CD14-positive monocyte (primary cell): ENCODE data around the gene CCDC78. TPM values are rescaled to one million over a fixed set of nuclear protein-coding genes. Genes with fewer than 3 reads are reported as not detected.
A peak's percentile ranks its signal among the peaks of the same experiment; 100 is the strongest.

Experiments
- DNase-seq, 3 donors: peaks; one replicate each; pipeline ENCODE4 v3.0.0-alpha.2; 2011 to 2022
- H2AFZ ChIP-seq: 2 replicates; pipeline ENCODE4 v1.6.0; 2012; ENCODE audit warnings: mild to moderate bottlenecking, low read depth, low read length, inconsistent platforms; ENCODE audit not compliant: insufficient read depth, poor library complexity, severe bottlenecking
- H3K27ac ChIP-seq, 2 donors: 1 replicate in 1 of 2; 2 replicates in 1 of 2; pipeline ENCODE4 v1.5.1; 2012 to 2013; ENCODE audit warnings: low read length in 2 of 2, control low read depth in 1 of 2, inconsistent platforms in 1 of 2, low read depth in 1 of 2, mild to moderate bottlenecking in 1 of 2
- H3K27me3 ChIP-seq, 2 donors: one replicate each; pipeline versions ENCODE4 v1.6.0 to v1.6.1; 2011 to 2013; ENCODE audit warnings: low read length in 2 of 2; ENCODE audit not compliant: control insufficient read depth in 2 of 2, insufficient read depth in 2 of 2
- H3K36me3 ChIP-seq, 2 donors: replicated peaks in 1 of 2; 1 replicate in 1 of 2; 2 replicates in 1 of 2; pipeline versions ENCODE4 v1.5.1 to v1.6.1; 2012 to 2013; ENCODE audit warnings: low read length in 2 of 2, control low read depth in 1 of 2, inconsistent platforms in 1 of 2, mild to moderate bottlenecking in 1 of 2; ENCODE audit not compliant: insufficient read depth in 2 of 2, control insufficient read depth in 1 of 2
- H3K4me1 ChIP-seq, 2 donors: 1 replicate in 1 of 2; 2 replicates in 1 of 2; pipeline versions ENCODE4 v1.5.1 to v1.6.1; 2012 to 2013; ENCODE audit warnings: low read length in 2 of 2, control low read depth in 1 of 2, inconsistent platforms in 1 of 2, mild to moderate bottlenecking in 1 of 2, moderate library complexity in 1 of 2; ENCODE audit not compliant: insufficient read depth in 2 of 2, control insufficient read depth in 1 of 2
- H3K4me2 ChIP-seq: replicated peaks from 2 replicates; pipeline ENCODE3; 2012; ENCODE audit warnings: low read length, moderate library complexity, mild to moderate bottlenecking; ENCODE audit not compliant: poor library complexity, severe bottlenecking; ENCODE audit errors: extremely low read depth
- H3K4me3 ChIP-seq, 3 experiments: fragments of 200-600 bp in 1 of 3; sonication (generic) in 1 of 3; replicated peaks in 1 of 3; 1 replicate in 2 of 3; 2 replicates in 1 of 3; pipeline ENCODE4 v1.5.1; 2011 to 2013; ENCODE audit warnings: low read length in 3 of 3, mild to moderate bottlenecking in 3 of 3, control low read depth in 2 of 3, low read depth in 2 of 3, inconsistent platforms in 1 of 3, moderate library complexity in 1 of 3
- H3K79me2 ChIP-seq: 2 replicates; pipeline ENCODE4 v1.6.0; 2012; ENCODE audit warnings: mild to moderate bottlenecking, control low read depth, inconsistent platforms, low read length, moderate library complexity; ENCODE audit not compliant: insufficient read depth
- H3K9ac ChIP-seq: 2 replicates; pipeline ENCODE4 v1.6.0; 2017; ENCODE audit warnings: low read length, mild to moderate bottlenecking; ENCODE audit not compliant: insufficient read depth, poor library complexity, severe bottlenecking
- H3K9me3 ChIP-seq, 2 donors: replicated peaks in 1 of 2; 1 replicate in 1 of 2; 2 replicates in 1 of 2; pipeline versions ENCODE4 v1.5.1 to v1.6.1; 2012 to 2013; ENCODE audit warnings: low read length in 2 of 2, control low read depth in 1 of 2; ENCODE audit not compliant: control insufficient read depth in 1 of 2, insufficient read depth in 1 of 2
- H4K20me1 ChIP-seq: 2 replicates; pipeline ENCODE4 v1.6.0; 2012; ENCODE audit warnings: mild to moderate bottlenecking, low read length, control low read depth, moderate library complexity; ENCODE audit not compliant: insufficient read depth
- H3K27ac Mint-ChIP-seq, 7 donors: one replicate each; pipeline ENCODE4 v1.8.0; 2020; ENCODE audit warnings: mild to moderate bottlenecking in 7 of 7, mixed read lengths in 7 of 7, moderate library complexity in 6 of 7, inconsistent platforms in 2 of 7
- H3K27me3 Mint-ChIP-seq, 3 donors: one replicate each; pipeline ENCODE4 v1.8.0; 2021 to 2022; ENCODE audit warnings: low read depth in 3 of 3, mild to moderate bottlenecking in 3 of 3, mixed read lengths in 3 of 3, moderate library complexity in 3 of 3, inconsistent platforms in 1 of 3
- H3K36me3 Mint-ChIP-seq, 2 donors: one replicate each; pipeline ENCODE4 v1.8.0; 2020; ENCODE audit warnings: mixed read lengths in 2 of 2, inconsistent platforms in 1 of 2, mild to moderate bottlenecking in 1 of 2
- H3K4me1 Mint-ChIP-seq: one replicate; pipeline ENCODE4 v1.8.0; 2020; ENCODE audit warnings: mild to moderate bottlenecking, mixed read lengths
- H3K4me3 Mint-ChIP-seq, 2 donors: one replicate each; pipeline ENCODE4 v1.8.0; 2020; ENCODE audit warnings: mild to moderate bottlenecking in 2 of 2, mixed read lengths in 2 of 2, moderate library complexity in 1 of 2
- H3K9me3 Mint-ChIP-seq, 7 donors: one replicate each; pipeline ENCODE4 v1.8.0; 2020 to 2022; ENCODE audit warnings: mixed read lengths in 7 of 7, mild to moderate bottlenecking in 6 of 7, moderate library complexity in 6 of 7, inconsistent platforms in 2 of 7
- WGBS: methylation state at CpG from one replicate; pipeline ENCODE4 v1.1.5; 2013; ENCODE audit warnings: missing lambda C conversion rate; ENCODE audit not compliant: insufficient coverage; 5-methylcytosine and 5-hydroxymethylcytosine counted together
- intact Hi-C, 2 donors: fragments of 100-400 bp; cut with micrococcal nuclease; formaldehyde crosslinking; loops; one replicate each; pipeline versions ENCODE4 v1.15.0 to v1.15.1; 2023
- polyA plus RNA-seq, 3 donors: library from polyadenylated mRNA; depleted of rRNA in 1 of 3; unstranded in 2 of 3; stranded (reverse) in 1 of 3; fragments of 300-500 nt in 2 of 3; fragments of >200 nt in 1 of 3; fragmentation: Illumina TruSeq in 2 of 3; gene quantifications; 1 replicate in 2 of 3; 2 replicates in 1 of 3; pipeline ENCODE4 v1.2.3, GENCODE V29; 2012 to 2021
- TF ChIP-seq, protein P1 (sequence below): fragments of 200-600 bp; IDR thresholded peaks from one replicate; pipeline ENCODE4 v1.8.0; 2022; ENCODE audit warnings: antibody characterized with exemption, mild to moderate bottlenecking

CCDC78 gene
- polyA plus RNA-seq, 3 donors: 0.96 TPM; not detected in 2

DNA sequence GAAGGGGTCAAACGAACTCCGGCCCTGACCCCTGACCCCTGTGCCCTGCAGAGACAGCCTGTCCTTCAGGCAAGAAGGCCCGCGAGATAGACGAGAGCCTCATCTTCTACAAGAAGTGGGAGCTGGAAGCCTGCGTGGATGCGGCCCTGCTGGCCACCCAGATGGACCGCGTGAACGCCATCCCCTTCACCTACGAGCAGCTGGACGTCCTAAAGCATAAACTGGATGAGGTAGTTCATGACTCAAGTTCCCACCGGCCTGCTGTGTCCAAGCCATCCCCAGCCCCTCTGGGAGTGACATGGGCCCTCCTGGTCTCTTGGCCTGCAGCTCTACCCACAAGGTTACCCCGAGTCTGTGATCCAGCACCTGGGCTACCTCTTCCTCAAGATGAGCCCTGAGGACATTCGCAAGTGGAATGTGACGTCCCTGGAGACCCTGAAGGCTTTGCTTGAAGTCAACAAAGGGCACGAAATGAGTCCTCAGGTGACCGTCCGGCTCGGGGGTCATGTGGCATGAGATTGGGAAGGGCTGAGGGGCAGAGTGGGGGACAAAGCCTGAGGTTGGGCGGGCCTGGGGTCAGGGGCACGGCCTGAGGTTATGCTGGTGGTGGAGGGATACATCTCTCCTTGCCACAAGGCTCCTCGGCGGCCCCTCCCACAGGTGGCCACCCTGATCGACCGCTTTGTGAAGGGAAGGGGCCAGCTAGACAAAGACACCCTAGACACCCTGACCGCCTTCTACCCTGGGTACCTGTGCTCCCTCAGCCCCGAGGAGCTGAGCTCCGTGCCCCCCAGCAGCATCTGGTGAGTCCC, 40.0 kb upstream of the CCDC78 start:
- Histone ChIP-seq H3K36me3 (no peaks in the 10 kb centered on the region), H3K4me3 (no peak overlapping the region), H3K27me3 (peaks cover 0 to 2% of the 10 kb centered on the region in 2 donors), H3K4me1 (no peaks in the 10 kb centered on the region), H4K20me1 (no peaks in the 10 kb centered on the region), H3K27ac (no peak overlapping the region), H3K9me3 (no peaks in the 10 kb centered on the region), H3K9ac (no peak overlapping the region), H2AFZ (no peak overlapping the region), H3K4me2 (no peak overlapping the region), H3K79me2 (no peaks in the 10 kb centered on the region)
- no peaks in the 10 kb centered on the region for H3K4me1 Mint-ChIP-seq
- no peaks in the 10 kb centered on the region for H3K9me3 Mint-ChIP-seq
- WGBS: 93% methylated on average over 23 of the region's 29 CpGs
- H3K4me3 Mint-ChIP-seq: no peak overlapping the region
- intact Hi-C loops: no loop called here
- no peak for DNase-seq
- peak overlapping the region in 1 of 7 donors; percentile 33 for H3K27ac Mint-ChIP-seq
- H3K27me3 Mint-ChIP-seq: peaks cover 0 to 11% (median 1%) of the 10 kb centered on the region in 3 donors
- TF ChIP-seq, protein P1, sequence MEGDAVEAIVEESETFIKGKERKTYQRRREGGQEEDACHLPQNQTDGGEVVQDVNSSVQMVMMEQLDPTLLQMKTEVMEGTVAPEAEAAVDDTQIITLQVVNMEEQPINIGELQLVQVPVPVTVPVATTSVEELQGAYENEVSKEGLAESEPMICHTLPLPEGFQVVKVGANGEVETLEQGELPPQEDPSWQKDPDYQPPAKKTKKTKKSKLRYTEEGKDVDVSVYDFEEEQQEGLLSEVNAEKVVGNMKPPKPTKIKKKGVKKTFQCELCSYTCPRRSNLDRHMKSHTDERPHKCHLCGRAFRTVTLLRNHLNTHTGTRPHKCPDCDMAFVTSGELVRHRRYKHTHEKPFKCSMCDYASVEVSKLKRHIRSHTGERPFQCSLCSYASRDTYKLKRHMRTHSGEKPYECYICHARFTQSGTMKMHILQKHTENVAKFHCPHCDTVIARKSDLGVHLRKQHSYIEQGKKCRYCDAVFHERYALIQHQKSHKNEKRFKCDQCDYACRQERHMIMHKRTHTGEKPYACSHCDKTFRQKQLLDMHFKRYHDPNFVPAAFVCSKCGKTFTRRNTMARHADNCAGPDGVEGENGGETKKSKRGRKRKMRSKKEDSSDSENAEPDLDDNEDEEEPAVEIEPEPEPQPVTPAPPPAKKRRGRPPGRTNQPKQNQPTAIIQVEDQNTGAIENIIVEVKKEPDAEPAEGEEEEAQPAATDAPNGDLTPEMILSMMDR: no peak
- no peaks in the 10 kb centered on the region for H3K36me3 Mint-ChIP-seq

DNA sequence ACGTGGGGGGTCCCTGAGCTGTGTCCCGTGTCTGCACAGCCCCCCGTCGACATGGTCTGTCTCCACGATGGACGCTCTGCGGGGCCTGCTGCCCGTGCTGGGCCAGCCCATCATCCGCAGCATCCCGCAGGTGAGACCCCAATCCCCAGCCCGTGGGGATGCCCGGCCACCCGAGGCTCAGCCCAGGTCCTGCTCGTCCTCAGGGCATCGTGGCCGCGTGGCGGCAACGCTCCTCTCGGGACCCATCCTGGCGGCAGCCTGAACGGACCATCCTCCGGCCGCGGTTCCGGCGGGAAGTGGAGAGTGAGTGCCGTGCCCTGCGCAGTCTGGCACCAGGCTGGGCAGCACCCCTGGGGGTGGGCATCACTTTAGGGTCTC, 39.2 kb upstream of the CCDC78 start:
- WGBS: 98% methylated on average over 28 of the region's 29 CpGs
- Histone ChIP-seq H3K4me1 (no peaks in the 10 kb centered on the region), H4K20me1 (no peaks in the 10 kb centered on the region), H3K4me2 (no peak overlapping the region), H2AFZ (no peak overlapping the region), H3K9me3 (no peaks in the 10 kb centered on the region), H3K79me2 (no peaks in the 10 kb centered on the region), H3K36me3 (no peaks in the 10 kb centered on the region), H3K4me3 (no peak overlapping the region), H3K27me3 (peaks cover 0 to 2% of the 10 kb centered on the region in 2 donors), H3K27ac (no peak overlapping the region), H3K9ac (no peak overlapping the region)
- intact Hi-C loops: no loop called here
- TF ChIP-seq, protein P1: no peak
- H3K27ac Mint-ChIP-seq: peak overlapping the region in 1 of 7 donors; percentile 77
- DNase-seq: no peak
- no peaks in the 10 kb centered on the region for H3K9me3 Mint-ChIP-seq
- peaks cover 0 to 11% (median 1%) of the 10 kb centered on the region in 3 donors for H3K27me3 Mint-ChIP-seq
- H3K4me3 Mint-ChIP-seq: no peak overlapping the region
- H3K36me3 Mint-ChIP-seq: no peaks in the 10 kb centered on the region
- H3K4me1 Mint-ChIP-seq: no peaks in the 10 kb centered on the region
